DND-41 (cell line): ENCODE measurements around the gene C13orf42.
"Not testable (repeated sequence)": the region's sequence is repeated elsewhere in the genome, so short reads cannot be mapped to it uniquely, and the experiment has no call there.

ENCODE experiments used
- ATAC-seq: fragments of 200-7000 bp; cut with Tn5 transposase; 3 replicates; pipeline ENCODE4 v1.9.1; 2021; ENCODE audit warnings: low read depth; ENCODE audit not compliant: insufficient read depth
- DNase-seq: peaks from one replicate; pipeline ENCODE4 v3.0.0-alpha.2; 2020
- H2AFZ ChIP-seq: 2 replicates; pipeline ENCODE4 v1.6.0; 2012; ENCODE audit warnings: low read depth, low read length
- H3K27ac ChIP-seq: 2 replicates; pipeline ENCODE4 v1.5.1; 2012; ENCODE audit warnings: low read length, inconsistent platforms
- H3K27me3 ChIP-seq: fragments of 200-600 bp; sonication (generic); 2 replicates; pipeline ENCODE4 v1.6.0; 2012; ENCODE audit warnings: low read length, mild to moderate bottlenecking, inconsistent platforms; ENCODE audit not compliant: insufficient read depth, poor library complexity
- H3K36me3 ChIP-seq: 2 replicates; pipeline ENCODE4 v1.5.1; 2012; ENCODE audit warnings: low read length, inconsistent platforms; ENCODE audit not compliant: insufficient read depth
- H3K4me1 ChIP-seq: 2 replicates; pipeline ENCODE4 v1.5.1; 2012; ENCODE audit warnings: mild to moderate bottlenecking, low read length; ENCODE audit not compliant: insufficient read depth
- H3K4me2 ChIP-seq: 2 replicates; pipeline ENCODE4 v1.6.0; 2012; ENCODE audit warnings: mild to moderate bottlenecking, moderate library complexity, low read length, inconsistent platforms; ENCODE audit not compliant: insufficient read depth
- H3K4me3 ChIP-seq, 2 experiments: fragments of 200-600 bp in 1 of 2; shearing (Covaris generic) in 1 of 2; 2 replicates each; pipeline ENCODE4 v1.5.1; 2012 to 2016; ENCODE audit warnings: inconsistent platforms in 2 of 2, low read length in 2 of 2, mild to moderate bottlenecking in 2 of 2, low read depth in 1 of 2, moderate library complexity in 1 of 2
- H3K79me2 ChIP-seq: 2 replicates; pipeline ENCODE4 v1.6.0; 2012; ENCODE audit warnings: low read length, inconsistent platforms; ENCODE audit not compliant: insufficient read depth
- H3K9ac ChIP-seq: 2 replicates; pipeline ENCODE4 v1.6.0; 2012; ENCODE audit warnings: low read depth, mild to moderate bottlenecking, inconsistent platforms, low read length, moderate library complexity
- H3K9me3 ChIP-seq: 2 replicates; pipeline ENCODE4 v1.5.1; 2012; ENCODE audit warnings: low read length, moderate library complexity, mild to moderate bottlenecking, inconsistent platforms; ENCODE audit not compliant: insufficient read depth, severe bottlenecking
- H4K20me1 ChIP-seq: 2 replicates; pipeline ENCODE4 v1.6.0; 2012; ENCODE audit warnings: low read length; ENCODE audit not compliant: insufficient read depth
- EZH2 ChIP-seq: IDR thresholded peaks from 3 replicates; pipeline ENCODE4 v1.6.1; 2012; ENCODE audit warnings: borderline replicate concordance, low read depth, mild to moderate bottlenecking, moderate library complexity, low read length, inconsistent platforms; ENCODE audit not compliant: severe bottlenecking
- TF ChIP-seq, protein P1 (sequence below): IDR thresholded peaks from 2 replicates; pipeline ENCODE4 v1.5.1; 2012; ENCODE audit warnings: borderline replicate concordance, low read length, moderate library complexity, mild to moderate bottlenecking; ENCODE audit not compliant: poor library complexity, severe bottlenecking; ENCODE audit errors: extremely low read depth

The C13orf42 gene

DNA sequence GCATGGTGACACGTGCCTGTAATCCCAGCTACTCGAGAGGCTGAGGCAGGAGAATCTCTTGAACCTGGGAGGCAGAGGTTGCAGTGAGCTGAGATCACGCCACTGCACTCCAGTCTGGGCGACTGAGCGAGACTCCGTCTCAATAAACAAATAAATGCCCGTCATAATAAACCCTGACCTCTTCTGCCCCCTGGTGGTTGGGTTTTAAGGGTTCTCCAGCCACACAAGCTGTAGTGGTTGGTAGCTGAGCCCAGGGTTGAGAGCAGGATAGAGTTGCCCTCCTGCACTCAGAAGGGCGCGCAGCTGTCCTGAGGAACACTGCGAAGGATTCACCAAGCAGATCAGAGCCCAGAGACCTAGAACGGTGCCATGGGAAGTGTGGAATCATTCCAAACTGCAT lies 9.8 kb upstream of the C13orf42 start:
- H3K79me2 ChIP-seq: not testable (repeated sequence)
- DNase-seq: peak; percentile 61

DNA sequence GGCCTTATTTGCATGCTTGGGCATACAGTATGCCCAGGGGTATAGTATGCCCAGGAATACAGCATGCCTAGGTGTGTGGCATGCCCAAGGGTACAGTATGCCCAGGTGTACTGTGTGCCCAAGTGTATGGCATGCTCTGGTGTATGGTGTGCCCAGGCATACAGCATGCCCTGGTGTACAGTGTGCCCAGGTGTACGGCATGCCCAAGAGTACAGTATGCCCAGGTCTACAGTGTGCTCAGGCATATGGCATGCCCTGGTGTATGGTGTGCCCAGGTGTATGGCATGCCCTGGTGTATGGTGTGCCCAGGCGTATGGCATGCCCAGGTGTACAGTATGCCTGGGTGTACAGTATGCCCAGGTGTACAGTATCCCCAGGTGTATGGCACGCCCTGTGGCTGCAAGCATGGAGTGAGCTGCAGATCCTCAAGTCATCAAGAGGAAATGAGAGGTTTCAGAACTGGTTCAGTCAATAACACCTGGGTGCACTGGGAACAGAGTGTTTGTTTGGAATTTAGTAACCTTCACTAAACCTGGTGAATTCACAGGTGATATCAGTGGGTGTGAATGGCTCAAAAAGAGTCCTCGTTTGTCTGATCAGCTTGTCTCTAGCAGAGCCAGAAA lies 7.8 kb upstream of the C13orf42 start:
- no peak for ATAC-seq

More for the DNA sequence above, 9.8 kb upstream of the C13orf42 start:
- not testable (repeated sequence) for H3K27ac ChIP-seq, H3K9ac ChIP-seq, H3K4me1 ChIP-seq, H3K36me3 ChIP-seq, H2AFZ ChIP-seq, H4K20me1 ChIP-seq, H3K4me3 ChIP-seq, H3K9me3 ChIP-seq, H3K4me2 ChIP-seq
- peaks cover 25% of the 10 kb centered on the region for H3K27me3 ChIP-seq
- ATAC-seq: peak; percentile 70
- TF ChIP-seq, protein P1, sequence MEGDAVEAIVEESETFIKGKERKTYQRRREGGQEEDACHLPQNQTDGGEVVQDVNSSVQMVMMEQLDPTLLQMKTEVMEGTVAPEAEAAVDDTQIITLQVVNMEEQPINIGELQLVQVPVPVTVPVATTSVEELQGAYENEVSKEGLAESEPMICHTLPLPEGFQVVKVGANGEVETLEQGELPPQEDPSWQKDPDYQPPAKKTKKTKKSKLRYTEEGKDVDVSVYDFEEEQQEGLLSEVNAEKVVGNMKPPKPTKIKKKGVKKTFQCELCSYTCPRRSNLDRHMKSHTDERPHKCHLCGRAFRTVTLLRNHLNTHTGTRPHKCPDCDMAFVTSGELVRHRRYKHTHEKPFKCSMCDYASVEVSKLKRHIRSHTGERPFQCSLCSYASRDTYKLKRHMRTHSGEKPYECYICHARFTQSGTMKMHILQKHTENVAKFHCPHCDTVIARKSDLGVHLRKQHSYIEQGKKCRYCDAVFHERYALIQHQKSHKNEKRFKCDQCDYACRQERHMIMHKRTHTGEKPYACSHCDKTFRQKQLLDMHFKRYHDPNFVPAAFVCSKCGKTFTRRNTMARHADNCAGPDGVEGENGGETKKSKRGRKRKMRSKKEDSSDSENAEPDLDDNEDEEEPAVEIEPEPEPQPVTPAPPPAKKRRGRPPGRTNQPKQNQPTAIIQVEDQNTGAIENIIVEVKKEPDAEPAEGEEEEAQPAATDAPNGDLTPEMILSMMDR: peak; percentile 70

DNA sequence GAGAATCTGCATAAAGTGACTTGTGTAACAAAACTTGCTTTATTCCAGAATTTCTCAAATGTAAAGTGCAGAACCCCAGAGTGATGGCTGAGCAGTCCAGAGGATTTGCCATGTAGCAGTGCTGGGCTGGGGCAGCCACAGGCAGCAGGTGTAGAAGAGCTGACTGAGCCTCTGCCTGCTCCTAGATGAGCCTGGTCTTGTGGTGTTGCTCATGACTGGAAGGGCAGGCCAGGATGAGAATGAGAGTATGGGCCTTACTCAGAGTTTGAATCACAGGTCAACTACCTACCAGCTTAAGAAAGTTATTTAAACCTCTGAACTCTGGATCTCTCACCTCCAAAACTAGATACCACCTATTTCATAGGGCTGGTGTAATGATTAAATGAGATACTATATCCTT lies 2.9 kb upstream of the C13orf42 start:
- H3K4me2 ChIP-seq: no peak overlapping the region
- no peak overlapping the region for H2AFZ ChIP-seq
- H3K9ac ChIP-seq: no peak overlapping the region
- no peak overlapping the region for H3K4me3 ChIP-seq
- ATAC-seq (no peak), DNase-seq (no peak)
- no peaks in the 10 kb centered on the region for H3K79me2 ChIP-seq
- peaks cover 8% of the 10 kb centered on the region for H3K9me3 ChIP-seq
- H3K27ac ChIP-seq: no peak overlapping the region
- H3K36me3 ChIP-seq: no peaks in the 10 kb centered on the region
- H3K4me1 ChIP-seq: no peaks in the 10 kb centered on the region
- H4K20me1 ChIP-seq: no peaks in the 10 kb centered on the region
- H3K27me3 ChIP-seq: peaks cover 9% of the 10 kb centered on the region
- TF ChIP-seq, protein P1: no peak
- no peak for TF ChIP-seq EZH2

More for the DNA sequence above, 7.8 kb upstream of the C13orf42 start:
- Histone ChIP-seq H3K36me3 (no peaks in the 10 kb centered on the region), H3K27ac (no peak overlapping the region), H3K27me3 (peaks cover 13% of the 10 kb centered on the region), H3K9ac (no peak overlapping the region), H3K4me1 (no peaks in the 10 kb centered on the region), H3K4me3 (no peak overlapping the region), H4K20me1 (no peaks in the 10 kb centered on the region), H3K4me2 (no peak overlapping the region), H3K79me2 (no peaks in the 10 kb centered on the region), H3K9me3 (peaks cover 8% of the 10 kb centered on the region), H2AFZ (no peak overlapping the region)
- no peak for TF ChIP-seq EZH2
- TF ChIP-seq, protein P1: no peak
- DNase-seq: no peak
